Measurements from ENCODE around the gene TRIM7. TPM values are rescaled to one million over a fixed set of nuclear protein-coding genes. Genes with fewer than 3 reads are reported as not detected.
A peak's percentile ranks its signal among the peaks of the same experiment; 100 is the strongest.

The TRIM7 gene
- total and polyA plus RNA-seq, 9 of the 15 experiments (the other 6 are each of a cell fraction or from before 2014, with no cell fraction given) = 2.6 to 14.9 (median 8.9) TPM

DNA sequence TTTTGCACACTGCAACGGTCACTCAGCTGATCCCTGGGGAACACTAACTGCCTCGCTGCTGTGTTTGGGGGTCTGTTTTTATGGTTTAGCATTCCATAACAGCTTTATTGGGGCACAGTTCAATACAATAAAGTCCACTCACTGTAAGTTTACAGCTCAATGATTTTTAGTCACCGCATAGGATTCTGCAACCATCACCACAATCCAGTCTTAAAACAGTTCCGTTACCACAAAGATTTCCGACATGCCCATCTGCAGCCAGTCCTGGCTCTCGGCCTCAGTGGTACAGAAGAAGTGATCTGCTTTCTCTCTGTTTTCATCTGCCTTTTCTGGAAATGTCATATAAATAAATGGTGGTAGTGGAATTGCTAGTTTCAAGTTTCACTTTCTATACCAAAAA, 34.0 kb downstream of the TRIM7 start:
- ATAC-seq = no peak
- peaks cover 29 to 32% of the 10 kb centered on the region in 2 experiments; a peak in 4 of 5 replicates for H3K4me1 ChIP-seq (replicated peaks in 1 of 2; ENCODE audit: control insufficient read depth in 2 of 2, insufficient read depth in 2 of 2, low read length in 2 of 2)
- no peaks in the 10 kb centered on the region for H3K9me1 ChIP-seq (ENCODE audit: control insufficient read depth, insufficient read depth, low read length)
- no peaks in the 10 kb centered on the region for H4K20me1 ChIP-seq (replicated peaks; ENCODE audit: control insufficient read depth, insufficient read depth, low read length)
- no peak overlapping the region for H3K27ac ChIP-seq (ENCODE audit: extremely low read depth, low read depth, low read length)
- in situ Hi-C loops (cut with MboI) = no loop called here
- intact Hi-C loops (cut with micrococcal nuclease) = loop anchor here (5.0 kb wide), 1 partner anchor 46 kb away; no protein-coding TSS in a partner anchor
- 87% methylated on average over 6 of the region's 6 CpGs for WGBS (ENCODE audit: insufficient coverage, low coverage, missing lambda C conversion rate)
- H3K4me2 ChIP-seq (ENCODE audit: insufficient read depth, low read length) = peak overlapping the region; percentile 93; the same call in 1 of the 2 replicates
- no peak overlapping the region for H3K4me3 ChIP-seq
- H3K27me3 ChIP-seq (ENCODE audit: control insufficient read depth in 2 of 2, insufficient read depth in 2 of 2, low read length in 2 of 2) = no peaks in the 10 kb centered on the region
- TF ChIP-seq ELK3 (CRISPR knock-in tag; IDR thresholded peaks at IDR 0.05) (no peak), U2AF1 (optimal IDR thresholded peaks at IDR 0.05; ENCODE audit: low read depth, low read length) (no peak), NELFE (IDR thresholded peaks at IDR 0.05; ENCODE audit: insufficient read depth, insufficient read length) (no peak), ZNF384 (IDR thresholded peaks at IDR 0.05; ENCODE audit: low read depth, low read length) (no peak), SMARCB1 (IDR thresholded peaks at IDR 0.05; ENCODE audit: insufficient read length, low read depth) (no peak), CBX3 (IDR thresholded peaks at IDR 0.05; ENCODE audit: borderline replicate concordance in 1 of 2, low read length in 2 of 2) (no peak), NBN (IDR thresholded peaks at IDR 0.05; ENCODE audit: low read depth) (no peak), ZKSCAN8 (CRISPR knock-in tag; IDR thresholded peaks at IDR 0.05) (no peak), HDAC8 (tag; IDR thresholded peaks at IDR 0.05) (no peak), YY1 (IDR thresholded peaks at IDR 0.05; ENCODE audit: borderline replicate concordance in 1 of 3, control insufficient read depth in 1 of 3, extremely low read depth in 1 of 3, insufficient read depth in 3 of 3, insufficient read length in 1 of 3, insufficient replicate concordance in 2 of 3, low read depth in 1 of 3, low read length in 2 of 3) (no peak), TCFL5 (CRISPR knock-in tag; conservative IDR thresholded peaks at IDR 0.05) (no peak), MED1 (CRISPR knock-in tag; IDR thresholded peaks at IDR 0.05; ENCODE audit: borderline replicate concordance) (no peak), HNRNPH1 (optimal IDR thresholded peaks at IDR 0.05; ENCODE audit: low read depth, low read length) (no peak)
- TF ChIP-seq, protein P1, sequence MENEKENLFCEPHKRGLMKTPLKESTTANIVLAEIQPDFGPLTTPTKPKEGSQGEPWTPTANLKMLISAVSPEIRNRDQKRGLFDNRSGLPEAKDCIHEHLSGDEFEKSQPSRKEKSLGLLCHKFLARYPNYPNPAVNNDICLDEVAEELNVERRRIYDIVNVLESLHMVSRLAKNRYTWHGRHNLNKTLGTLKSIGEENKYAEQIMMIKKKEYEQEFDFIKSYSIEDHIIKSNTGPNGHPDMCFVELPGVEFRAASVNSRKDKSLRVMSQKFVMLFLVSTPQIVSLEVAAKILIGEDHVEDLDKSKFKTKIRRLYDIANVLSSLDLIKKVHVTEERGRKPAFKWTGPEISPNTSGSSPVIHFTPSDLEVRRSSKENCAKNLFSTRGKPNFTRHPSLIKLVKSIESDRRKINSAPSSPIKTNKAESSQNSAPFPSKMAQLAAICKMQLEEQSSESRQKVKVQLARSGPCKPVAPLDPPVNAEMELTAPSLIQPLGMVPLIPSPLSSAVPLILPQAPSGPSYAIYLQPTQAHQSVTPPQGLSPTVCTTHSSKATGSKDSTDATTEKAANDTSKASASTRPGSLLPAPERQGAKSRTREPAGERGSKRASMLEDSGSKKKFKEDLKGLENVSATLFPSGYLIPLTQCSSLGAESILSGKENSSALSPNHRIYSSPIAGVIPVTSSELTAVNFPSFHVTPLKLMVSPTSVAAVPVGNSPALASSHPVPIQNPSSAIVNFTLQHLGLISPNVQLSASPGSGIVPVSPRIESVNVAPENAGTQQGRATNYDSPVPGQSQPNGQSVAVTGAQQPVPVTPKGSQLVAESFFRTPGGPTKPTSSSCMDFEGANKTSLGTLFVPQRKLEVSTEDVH (IDR thresholded peaks at IDR 0.05; ENCODE audit: low read depth, partially characterized antibody) = no peak
- TF ChIP-seq, protein P2, sequence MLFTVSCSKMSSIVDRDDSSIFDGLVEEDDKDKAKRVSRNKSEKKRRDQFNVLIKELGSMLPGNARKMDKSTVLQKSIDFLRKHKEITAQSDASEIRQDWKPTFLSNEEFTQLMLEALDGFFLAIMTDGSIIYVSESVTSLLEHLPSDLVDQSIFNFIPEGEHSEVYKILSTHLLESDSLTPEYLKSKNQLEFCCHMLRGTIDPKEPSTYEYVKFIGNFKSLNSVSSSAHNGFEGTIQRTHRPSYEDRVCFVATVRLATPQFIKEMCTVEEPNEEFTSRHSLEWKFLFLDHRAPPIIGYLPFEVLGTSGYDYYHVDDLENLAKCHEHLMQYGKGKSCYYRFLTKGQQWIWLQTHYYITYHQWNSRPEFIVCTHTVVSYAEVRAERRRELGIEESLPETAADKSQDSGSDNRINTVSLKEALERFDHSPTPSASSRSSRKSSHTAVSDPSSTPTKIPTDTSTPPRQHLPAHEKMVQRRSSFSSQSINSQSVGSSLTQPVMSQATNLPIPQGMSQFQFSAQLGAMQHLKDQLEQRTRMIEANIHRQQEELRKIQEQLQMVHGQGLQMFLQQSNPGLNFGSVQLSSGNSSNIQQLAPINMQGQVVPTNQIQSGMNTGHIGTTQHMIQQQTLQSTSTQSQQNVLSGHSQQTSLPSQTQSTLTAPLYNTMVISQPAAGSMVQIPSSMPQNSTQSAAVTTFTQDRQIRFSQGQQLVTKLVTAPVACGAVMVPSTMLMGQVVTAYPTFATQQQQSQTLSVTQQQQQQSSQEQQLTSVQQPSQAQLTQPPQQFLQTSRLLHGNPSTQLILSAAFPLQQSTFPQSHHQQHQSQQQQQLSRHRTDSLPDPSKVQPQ (CRISPR knock-in tag; IDR thresholded peaks at IDR 0.05; ENCODE audit: borderline replicate concordance) = no peak
- H3K9me3 ChIP-seq (replicated peaks; ENCODE audit: control insufficient read depth, insufficient read depth, low read depth, low read length) = no peaks in the 10 kb centered on the region
- no peaks in the 10 kb centered on the region for H3K79me2 ChIP-seq (ENCODE audit: control insufficient read depth, insufficient read depth, low read length)
- H3K36me3 ChIP-seq (ENCODE audit: control insufficient read depth, insufficient read depth, low read length) = no peaks in the 10 kb centered on the region
- CTCF ChIA-PET (ENCODE audit: low intra/inter-chr PET ratio) = no interaction called here
- no peak for FAIRE-seq
- DNase-seq (ENCODE audit: extremely low read depth in 1 of 4, low spot score in 3 of 4) = no peak
- BruUV-seq (replicated peaks) = no TSS peak
- H2AFZ ChIP-seq (ENCODE audit: low read depth, low read length) = 0 out of 2 replicates have a peak overlapping the region, but pooled peaks have one; percentile 99
- POLR2A ChIA-PET = interaction anchor here (0.5 to 1.3 kb wide), 3 partner anchors 13 to 53 kb away, joined by 3 read pairs; no protein-coding TSS in a partner anchor
- H3K9ac ChIP-seq (ENCODE audit: insufficient read depth in 1 of 2, low read depth in 2 of 2, low read length in 2 of 2) = peak overlapping the region in 1 of 2 experiments; percentile 17; a peak in 1 of 4 replicates
